H1 (cell line): Measurements from ENCODE around the gene CEP350. TPM values are rescaled to one million over a fixed set of nuclear protein-coding genes. Genes with fewer than 3 reads are reported as not detected.

Experiments
- CTCF ChIA-PET: fragments of 300-600 bp; sonication (Branson Sonifier 250); formaldehyde crosslinking; loops from one replicate; lab custom pipeline; 2021; ENCODE audit not compliant: partially characterized antibody; lab: Charles Lee
- POLR2A ChIA-PET: fragments of 300-600 bp; sonication (Branson Sonifier 250); formaldehyde crosslinking; loops from one replicate; lab custom pipeline; 2021; ENCODE audit warnings: inconsistent platforms; ENCODE audit not compliant: partially characterized antibody; lab: Charles Lee
- DNase-seq, 2 experiments: peaks; one replicate each; pipeline versions ENCODE4 v3.0.0 to v3.0.0-alpha.2; 2010 to 2022; ENCODE audit warnings: low spot score in 2 of 2, low read depth in 1 of 2, mixed read lengths in 1 of 2
- FAIRE-seq: peaks from 2 replicates; lab custom pipeline; 2011; peaks lifted over from hg19 to GRCh38; lab: Jason Lieb, UNC
- H2AFZ ChIP-seq: 2 replicates; pipeline ENCODE4 v1.8.1; 2012; ENCODE audit warnings: low read length, inconsistent platforms
- H2AK5ac ChIP-seq: 2 replicates; pipeline ENCODE4 v1.6.1; 2013; ENCODE audit warnings: low read depth, low read length
- H2BK120ac ChIP-seq: replicated peaks from 2 replicates; pipeline ENCODE3; 2013; ENCODE audit warnings: low read depth, low read length, inconsistent platforms
- H2BK12ac ChIP-seq: 2 replicates; pipeline ENCODE4 v1.6.1; 2013; ENCODE audit warnings: low read depth, low read length
- H2BK15ac ChIP-seq: 2 replicates; pipeline ENCODE4 v1.6.1; 2013; ENCODE audit warnings: low read length
- H2BK20ac ChIP-seq: 2 replicates; pipeline ENCODE4 v1.6.1; 2013; ENCODE audit warnings: low read length
- H2BK5ac ChIP-seq: 2 replicates; pipeline ENCODE4 v1.6.1; 2013; ENCODE audit warnings: low read depth, low read length
- H3K14ac ChIP-seq: 2 replicates; pipeline ENCODE4 v1.6.1; 2013; ENCODE audit warnings: inconsistent platforms; ENCODE audit not compliant: insufficient read length
- H3K18ac ChIP-seq: 2 replicates; pipeline ENCODE4 v1.6.1; 2013; ENCODE audit warnings: low read length; ENCODE audit errors: extremely low read depth
- H3K23ac ChIP-seq: 2 replicates; pipeline ENCODE4 v1.6.1; 2013; ENCODE audit warnings: inconsistent platforms; ENCODE audit not compliant: insufficient read length
- H3K23me2 ChIP-seq: 2 replicates; pipeline ENCODE4 v1.6.1; 2013; ENCODE audit warnings: low read depth, low read length
- H3K27ac ChIP-seq: 2 replicates; pipeline ENCODE4 v1.6.1; 2011; ENCODE audit warnings: low read depth, low read length, inconsistent platforms
- H3K27me3 ChIP-seq, 4 experiments: replicated peaks in 1 of 4; 1 replicate in 1 of 4; 2 replicates in 3 of 4; pipeline versions ENCODE4 v1.6.1 to v1.8.1; 2011 to 2013; ENCODE audit warnings: low read length in 3 of 4, mild to moderate bottlenecking in 3 of 4, inconsistent platforms in 2 of 4, mixed read lengths in 2 of 4, moderate library complexity in 1 of 4; ENCODE audit not compliant: control insufficient read depth in 3 of 4, insufficient read depth in 3 of 4; ENCODE audit errors: extremely low read depth in 1 of 4
- H3K36me3 ChIP-seq, 4 experiments: 2 replicates each; pipeline versions ENCODE4 v1.6.1 to v1.8.1; 2011 to 2013; ENCODE audit warnings: mild to moderate bottlenecking in 4 of 4, low read length in 3 of 4, moderate library complexity in 2 of 4, control low read depth in 1 of 4, inconsistent platforms in 1 of 4; ENCODE audit not compliant: insufficient read depth in 4 of 4, control insufficient read depth in 2 of 4
- H3K4ac ChIP-seq: replicated peaks from 2 replicates; pipeline ENCODE3; 2013; ENCODE audit warnings: low read length, low read depth, mixed read lengths, inconsistent platforms; ENCODE audit not compliant: insufficient read length
- H3K4me1 ChIP-seq, 4 experiments: replicated peaks in 1 of 4; 1 replicate in 1 of 4; 2 replicates in 3 of 4; pipeline versions ENCODE4 v1.6.1 to v1.8.1; 2011 to 2013; ENCODE audit warnings: low read length in 3 of 4, inconsistent platforms in 2 of 4, mixed read lengths in 1 of 4; ENCODE audit not compliant: insufficient read depth in 4 of 4, control insufficient read depth in 3 of 4
- H3K4me2 ChIP-seq, 2 experiments: 2 replicates each; pipeline versions ENCODE4 v1.6.1 to v1.8.1; 2011 to 2013; ENCODE audit warnings: low read depth in 2 of 2, low read length in 2 of 2, control low read depth in 1 of 2, inconsistent platforms in 1 of 2, mild to moderate bottlenecking in 1 of 2; ENCODE audit not compliant: insufficient read depth in 1 of 2
- H3K4me3 ChIP-seq, 4 experiments: fragments of 200-600, 300-600 bp in 1 of 4; sonication (generic), shearing (Covaris generic), sonication (Bioruptor Twin) in 1 of 4; 2 replicates each; pipeline versions ENCODE4 v1.5.1 to v1.8.1; 2011 to 2016; ENCODE audit warnings: low read length in 4 of 4, low read depth in 3 of 4, control low read depth in 2 of 4, inconsistent platforms in 2 of 4, mild to moderate bottlenecking in 2 of 4, mixed read lengths in 1 of 4, moderate library complexity in 1 of 4; ENCODE audit not compliant: insufficient read depth in 2 of 4; ENCODE audit errors: extremely low read depth in 1 of 4
- H3K56ac ChIP-seq: replicated peaks from 2 replicates; pipeline ENCODE3; 2013; ENCODE audit warnings: low read depth, mild to moderate bottlenecking, mixed read lengths, low read length, inconsistent platforms; ENCODE audit not compliant: insufficient read length
- H3K79me1 ChIP-seq: 2 replicates; pipeline ENCODE4 v1.6.1; 2013; ENCODE audit warnings: low read depth, low read length, control low read depth
- H3K79me2 ChIP-seq, 2 experiments: 2 replicates each; pipeline versions ENCODE4 v1.6.1 to v1.8.1; 2012 to 2013; ENCODE audit warnings: low read length in 2 of 2, mild to moderate bottlenecking in 2 of 2, inconsistent platforms in 1 of 2; ENCODE audit not compliant: insufficient read depth in 2 of 2, control insufficient read depth in 1 of 2
- H3K9ac ChIP-seq, 4 experiments: replicated peaks in 1 of 4; 1 replicate in 1 of 4; 2 replicates in 3 of 4; pipeline versions ENCODE4 v1.6.1 to v1.8.1; 2011 to 2013; ENCODE audit warnings: low read depth in 3 of 4, low read length in 3 of 4, control low read depth in 2 of 4, mild to moderate bottlenecking in 2 of 4, moderate library complexity in 2 of 4, inconsistent platforms in 1 of 4; ENCODE audit errors: extremely low read depth in 1 of 4
- H3K9me3 ChIP-seq, 2 experiments: 2 replicates each; pipeline versions ENCODE4 v1.6.1 to v1.8.1; 2012 to 2013; ENCODE audit warnings: mild to moderate bottlenecking in 2 of 2, moderate library complexity in 2 of 2, control low read depth in 1 of 2, inconsistent platforms in 1 of 2, low read depth in 1 of 2, low read length in 1 of 2, mixed read lengths in 1 of 2; ENCODE audit not compliant: insufficient read depth in 2 of 2
- H4K20me1 ChIP-seq, 2 experiments: replicated peaks in 1 of 2; 2 replicates each; pipeline versions ENCODE3 to v1.8.1; 2011 to 2013; ENCODE audit warnings: inconsistent platforms in 2 of 2, low read length in 2 of 2, mild to moderate bottlenecking in 1 of 2; ENCODE audit not compliant: insufficient read depth in 2 of 2, control insufficient read depth in 1 of 2
- H4K5ac ChIP-seq: 2 replicates; pipeline ENCODE4 v1.6.1; 2013; ENCODE audit warnings: low read length, low read depth, mixed read lengths, inconsistent platforms; ENCODE audit not compliant: insufficient read length
- H4K8ac ChIP-seq: 2 replicates; pipeline ENCODE4 v1.8.0; 2013; ENCODE audit warnings: mild to moderate bottlenecking, moderate library complexity, low read length, inconsistent platforms; ENCODE audit not compliant: insufficient read depth; ENCODE audit errors: extremely low read depth
- H4K91ac ChIP-seq: replicated peaks from 2 replicates; pipeline ENCODE3; 2013; ENCODE audit warnings: low read length, mixed read lengths, inconsistent platforms; ENCODE audit not compliant: insufficient read length
- ASH2L ChIP-seq: fragments of 200-600, 300-600 bp; sonication (generic); IDR thresholded peaks from one replicate; pipeline ENCODE4 v1.7.1; 2017; ENCODE audit warnings: low read length
- polyA plus RNA-seq, 7 experiments: library from polyadenylated mRNA; depleted of rRNA in 3 of 7; stranded (reverse) in 5 of 7; unstranded in 2 of 7; fragments of >200 nt in 5 of 7; fragments of 200-250 nt in 2 of 7; gene quantifications; 1 replicate in 5 of 7; 2 replicates in 1 of 7; 4 replicates in 1 of 7; pipeline versions ENCODE4 v1.2.1 to v1.2.3, GENCODE V29; 2011 to 2013; ENCODE audit warnings: missing spikeins in 2 of 7, mixed read lengths in 2 of 7
- total RNA-seq: library from RNA; stranded (reverse); fragmentation: NEBNext Ultra II Directional; extraction: Animal tissue kit (Norgen Biotek cat#: 25700); gene quantifications from 2 replicates; pipeline ENCODE4 v1.2.1, GENCODE V29; 2021

Gene CEP350
- total and polyA plus RNA-seq, 2 of the 8 experiments (the other 6 are each of a cell fraction or from before 2014, with no cell fraction given), result 5.6 to 39.4 TPM

DNA sequence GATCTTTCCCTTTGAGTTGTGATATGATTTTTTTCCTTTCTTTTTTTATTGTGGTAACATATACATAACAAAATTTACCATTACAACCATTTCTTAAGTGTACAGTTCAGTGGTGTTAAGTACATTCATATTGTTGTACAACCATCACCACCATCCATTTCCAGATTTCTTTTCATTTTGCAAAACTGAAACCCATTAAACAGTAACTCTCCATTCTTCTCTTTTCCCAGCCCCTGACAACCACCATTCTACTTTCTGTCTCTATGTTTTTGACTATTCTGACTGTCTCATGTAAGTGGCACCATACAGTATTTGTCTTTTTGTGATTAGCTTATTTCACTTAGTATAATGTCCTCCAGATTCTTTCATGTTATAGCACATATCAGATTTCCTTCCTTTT is 30.3 kb downstream of the CEP350 start:
- Histone ChIP-seq H2BK12ac (no peak overlapping the region), H3K14ac (no peak overlapping the region), H3K4ac (no peak overlapping the region), H4K91ac (no peak overlapping the region), H3K79me2 (peaks cover 0 to 38% of the 10 kb centered on the region in 2 experiments; a peak in 2 of 4 replicates), H3K9me3 (no peaks in the 10 kb centered on the region), H2AFZ (no peak overlapping the region), H3K79me1 (no peaks in the 10 kb centered on the region), H2BK120ac (no peak overlapping the region), H3K56ac (no peak overlapping the region), H4K20me1 (peaks cover 0 to 2% of the 10 kb centered on the region in 2 experiments), H3K4me3 (no peak overlapping the region), H3K27ac (no peak overlapping the region), H3K23ac (no peak overlapping the region), H2BK15ac (no peak overlapping the region), H2BK5ac (no peak overlapping the region), H3K18ac (no peak overlapping the region), H2AK5ac (no peak overlapping the region), H4K5ac (no peak overlapping the region), H3K27me3 (peaks cover 0 to 1% (median 0%) of the 10 kb centered on the region in 4 experiments; a peak in 1 of 7 replicates), H3K4me2 (no peak overlapping the region), H3K23me2 (no peaks in the 10 kb centered on the region), H3K36me3 (no peaks in the 10 kb centered on the region), H3K9ac (no peak overlapping the region), H3K4me1 (no peaks in the 10 kb centered on the region), H2BK20ac (no peak overlapping the region), H4K8ac (no peak overlapping the region)
- no peak for DNase-seq
- ChIA-PET CTCF (interaction anchor here (1.2 to 1.4 kb wide), 2 partner anchors 9 to 12 kb away, joined by 3 to 4 read pairs; no protein-coding TSS in a partner anchor), POLR2A (no interaction called here)
- FAIRE-seq, result no peak
- TF ChIP-seq ASH2L, result no peak
